PFSK-1 (cell line): Measurements from ENCODE around the gene ARHGAP42.

Source experiments
- POLR2AphosphoS5 ChIP-seq: IDR thresholded peaks from 2 replicates; pipeline ENCODE4 v1.6.1; 2012; ENCODE audit warnings: low read depth, mild to moderate bottlenecking, control low read depth, low read length, moderate library complexity
- SIN3A ChIP-seq: IDR thresholded peaks from 2 replicates; pipeline ENCODE4 v1.6.1; 2012; ENCODE audit warnings: mild to moderate bottlenecking, low read length, moderate library complexity, borderline replicate concordance; ENCODE audit not compliant: insufficient read depth
- TAF1 ChIP-seq: IDR thresholded peaks from 2 replicates; pipeline ENCODE4 v1.6.1; 2012; ENCODE audit warnings: low read length, control low read depth, borderline replicate concordance; ENCODE audit not compliant: insufficient read depth
- TF ChIP-seq, protein P1 (sequence below), 2 experiments: IDR thresholded peaks; 2 replicates each; pipeline versions ENCODE4 v1.6.1 to v1.8.0; 2011 to 2012; ENCODE audit warnings: low read depth in 2 of 2, low read length in 2 of 2, control low read depth in 1 of 2, inconsistent platforms in 1 of 2, mild to moderate bottlenecking in 1 of 2, moderate library complexity in 1 of 2; ENCODE audit not compliant: insufficient read depth in 1 of 2

DNA sequence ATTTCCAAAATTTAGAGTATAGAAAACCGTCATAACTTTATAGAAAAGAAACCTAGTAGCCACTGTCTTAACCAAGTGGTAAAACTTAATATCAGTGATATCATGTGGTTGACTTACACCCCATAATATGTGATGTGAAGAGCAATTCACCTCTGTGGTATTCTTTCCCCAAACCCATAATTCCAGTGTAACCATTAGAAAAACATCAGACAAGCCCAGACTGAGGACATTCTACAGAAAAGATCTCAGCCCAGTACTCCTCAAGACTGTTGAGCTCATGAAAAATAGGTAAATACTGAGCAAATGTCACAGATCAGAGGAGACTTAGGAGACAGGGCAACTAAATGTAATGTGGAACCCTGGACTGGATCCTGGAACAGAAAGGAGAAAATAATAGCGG lies 307.9 kb downstream of the ARHGAP42 start:
- TF ChIP-seq, protein P1, sequence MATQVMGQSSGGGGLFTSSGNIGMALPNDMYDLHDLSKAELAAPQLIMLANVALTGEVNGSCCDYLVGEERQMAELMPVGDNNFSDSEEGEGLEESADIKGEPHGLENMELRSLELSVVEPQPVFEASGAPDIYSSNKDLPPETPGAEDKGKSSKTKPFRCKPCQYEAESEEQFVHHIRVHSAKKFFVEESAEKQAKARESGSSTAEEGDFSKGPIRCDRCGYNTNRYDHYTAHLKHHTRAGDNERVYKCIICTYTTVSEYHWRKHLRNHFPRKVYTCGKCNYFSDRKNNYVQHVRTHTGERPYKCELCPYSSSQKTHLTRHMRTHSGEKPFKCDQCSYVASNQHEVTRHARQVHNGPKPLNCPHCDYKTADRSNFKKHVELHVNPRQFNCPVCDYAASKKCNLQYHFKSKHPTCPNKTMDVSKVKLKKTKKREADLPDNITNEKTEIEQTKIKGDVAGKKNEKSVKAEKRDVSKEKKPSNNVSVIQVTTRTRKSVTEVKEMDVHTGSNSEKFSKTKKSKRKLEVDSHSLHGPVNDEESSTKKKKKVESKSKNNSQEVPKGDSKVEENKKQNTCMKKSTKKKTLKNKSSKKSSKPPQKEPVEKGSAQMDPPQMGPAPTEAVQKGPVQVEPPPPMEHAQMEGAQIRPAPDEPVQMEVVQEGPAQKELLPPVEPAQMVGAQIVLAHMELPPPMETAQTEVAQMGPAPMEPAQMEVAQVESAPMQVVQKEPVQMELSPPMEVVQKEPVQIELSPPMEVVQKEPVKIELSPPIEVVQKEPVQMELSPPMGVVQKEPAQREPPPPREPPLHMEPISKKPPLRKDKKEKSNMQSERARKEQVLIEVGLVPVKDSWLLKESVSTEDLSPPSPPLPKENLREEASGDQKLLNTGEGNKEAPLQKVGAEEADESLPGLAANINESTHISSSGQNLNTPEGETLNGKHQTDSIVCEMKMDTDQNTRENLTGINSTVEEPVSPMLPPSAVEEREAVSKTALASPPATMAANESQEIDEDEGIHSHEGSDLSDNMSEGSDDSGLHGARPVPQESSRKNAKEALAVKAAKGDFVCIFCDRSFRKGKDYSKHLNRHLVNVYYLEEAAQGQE (IDR thresholded peaks at IDR 0.05; ENCODE audit: insufficient read depth in 1 of 2, low read depth in 2 of 2, low read length in 2 of 2), result no peak
- TF ChIP-seq POLR2AphosphoS5 (no peak), SIN3A (no peak), TAF1 (no peak)
